OCI-LY3 (cell line): Measurements from ENCODE around the gene EEF1AKMT2.

Source experiments
- H2AFZ ChIP-seq: fragments of 200-600, 300-600 bp; shearing (Covaris generic); 2 replicates; pipeline ENCODE4 v1.6.0; 2014; ENCODE audit warnings: antibody characterized with exemption, low read depth, low read length
- H3K27ac ChIP-seq: fragments of 200-600, 300-600 bp; sonication (generic); 2 replicates; pipeline ENCODE4 v1.5.1; 2014; ENCODE audit warnings: mild to moderate bottlenecking, low read length, moderate library complexity, mixed read lengths
- H3K27me3 ChIP-seq: fragments of 200-600, 300-600 bp; sonication (generic); 2 replicates; pipeline ENCODE4 v1.6.1; 2014; ENCODE audit warnings: low read depth, low read length, mixed read lengths
- H3K36me3 ChIP-seq: fragments of 200-600, 300-600 bp; sonication (generic); replicated peaks from 2 replicates; pipeline ENCODE3; 2014; ENCODE audit warnings: low read depth, low read length, mixed read lengths
- H3K4me1 ChIP-seq: fragments of 300-600, 200-600 bp; sonication (generic); 2 replicates; pipeline ENCODE4 v1.6.1; 2014; ENCODE audit warnings: low read length, mixed read lengths
- H3K4me2 ChIP-seq: fragments of 200-600, 300-600 bp; sonication (generic); 2 replicates; pipeline ENCODE4 v1.6.1; 2014; ENCODE audit warnings: low read length, mixed read lengths
- H3K4me3 ChIP-seq: fragments of 300-600, 200-600 bp; sonication (generic); 2 replicates; pipeline ENCODE4 v1.5.1; 2014; ENCODE audit warnings: antibody characterized with exemption, mild to moderate bottlenecking, low read length, moderate library complexity
- H3K79me2 ChIP-seq: fragments of 300-600, 200-600 bp; shearing (Covaris generic); 2 replicates; pipeline ENCODE4 v1.6.1; 2014; ENCODE audit warnings: mild to moderate bottlenecking, low read length, mixed read lengths
- H3K9ac ChIP-seq: fragments of 300-600, 200-600 bp; shearing (Covaris generic); 2 replicates; pipeline ENCODE4 v1.6.0; 2014; ENCODE audit warnings: mild to moderate bottlenecking, low read length, moderate library complexity
- H3K9me3 ChIP-seq: fragments of 200-600, 300-600 bp; shearing (Covaris generic); 2 replicates; pipeline ENCODE4 v1.6.1; 2014; ENCODE audit warnings: low read length, mixed read lengths; ENCODE audit not compliant: insufficient read depth
- H4K20me1 ChIP-seq: fragments of 200-600, 300-600 bp; sonication (generic); 2 replicates; pipeline ENCODE4 v1.6.1; 2016; ENCODE audit warnings: low read length, mixed read lengths; ENCODE audit not compliant: insufficient read depth
- CTCF ChIP-seq: fragments of 200-600, 300-600 bp; sonication (generic); IDR thresholded peaks from 2 replicates; pipeline ENCODE4 v1.5.1; 2014; ENCODE audit warnings: antibody characterized with exemption, low read length, low read depth
- EZH2phosphoT487 ChIP-seq: fragments of 200-600 bp; shearing (Covaris generic); IDR thresholded peaks from 2 replicates; pipeline ENCODE4 v1.6.1; 2018; ENCODE audit warnings: antibody characterized with exemption, mixed run types, low read depth

Gene EEF1AKMT2

GRCh38 chr10:124735491-124736286 is 56.0 kb downstream of the EEF1AKMT2 start:
- Histone ChIP-seq H3K4me1 (peaks cover 92% of the 10 kb centered on the region), H3K9me3 (no peaks in the 10 kb centered on the region), H3K79me2 (peaks cover 93% of the 10 kb centered on the region), H3K9ac (0 out of 2 replicates have a peak overlapping the region, but pooled peaks have one; percentile 57), H3K4me3 (no peak overlapping the region; the same call in 1 of the 2 replicates), H3K27me3 (no peaks in the 10 kb centered on the region), H4K20me1 (peaks cover 30% of the 10 kb centered on the region), H3K4me2 (peak overlapping the region; percentile 82), H3K36me3 (peaks cover 12% of the 10 kb centered on the region), H3K27ac (no peak overlapping the region), H2AFZ (no peak overlapping the region)
- TF ChIP-seq CTCF (no peak), EZH2phosphoT487 (no peak)

GRCh38 chr10:124734311-124735166 is 57.1 kb downstream of the EEF1AKMT2 start:
- no peaks in the 10 kb centered on the region for H3K27me3 ChIP-seq
- H2AFZ ChIP-seq = no peak overlapping the region
- H3K36me3 ChIP-seq = peaks cover 22% of the 10 kb centered on the region
- peaks cover 86% of the 10 kb centered on the region for H3K4me1 ChIP-seq
- no peak overlapping the region; the same call in 1 of the 2 replicates for H3K27ac ChIP-seq
- peak overlapping the region; percentile 44; the same call in 1 of the 2 replicates for H3K4me3 ChIP-seq
- peak overlapping the region; percentile 57; the same call in 1 of the 2 replicates for H3K9ac ChIP-seq
- H3K9me3 ChIP-seq = no peaks in the 10 kb centered on the region
- peak overlapping the region; percentile 82 for H3K4me2 ChIP-seq
- TF ChIP-seq CTCF (no peak), EZH2phosphoT487 (no peak)
- H4K20me1 ChIP-seq = peaks cover 35% of the 10 kb centered on the region
- H3K79me2 ChIP-seq = peaks cover 93% of the 10 kb centered on the region

GRCh38 chr10:124733571-124734245 is 58.0 kb downstream of the EEF1AKMT2 start:
- Histone ChIP-seq H3K4me3 (peak overlapping the region; percentile 42; the same call in 1 of the 2 replicates), H4K20me1 (peaks cover 40% of the 10 kb centered on the region), H3K27ac (peak overlapping the region; percentile 94), H3K36me3 (peaks cover 27% of the 10 kb centered on the region), H3K4me1 (peaks cover 86% of the 10 kb centered on the region), H3K79me2 (peaks cover 91% of the 10 kb centered on the region), H3K9me3 (no peaks in the 10 kb centered on the region), H2AFZ (no peak overlapping the region), H3K27me3 (no peaks in the 10 kb centered on the region), H3K4me2 (peak overlapping the region; percentile 82), H3K9ac (peak overlapping the region; percentile 57)
- TF ChIP-seq CTCF (no peak), EZH2phosphoT487 (no peak)
